ENCODE data around the gene GUCY2F.

Gene GUCY2F

DNA sequence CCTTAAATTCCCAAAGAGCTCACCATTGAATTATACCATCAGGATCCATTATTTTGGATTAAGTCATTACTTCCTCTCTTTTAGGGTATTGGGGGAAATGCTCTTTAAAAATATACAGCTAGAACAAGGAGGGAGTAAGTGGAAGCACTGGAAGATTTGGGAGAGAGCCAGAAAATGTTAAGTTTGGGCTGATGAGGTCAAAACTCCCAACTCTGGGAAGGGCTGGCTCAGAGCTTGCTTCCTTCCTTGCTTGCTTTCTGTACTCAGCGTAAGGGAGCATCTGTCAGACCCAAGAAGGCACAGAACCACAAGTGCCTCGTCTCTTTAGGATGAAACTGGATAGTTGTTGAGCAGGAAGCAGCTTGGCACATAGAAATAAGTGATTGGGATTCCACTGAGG, 138.2 kb downstream of the GUCY2F start:
- DNase-seq (ENCODE audit: low read depth in 2 of 2): no peak

DNA sequence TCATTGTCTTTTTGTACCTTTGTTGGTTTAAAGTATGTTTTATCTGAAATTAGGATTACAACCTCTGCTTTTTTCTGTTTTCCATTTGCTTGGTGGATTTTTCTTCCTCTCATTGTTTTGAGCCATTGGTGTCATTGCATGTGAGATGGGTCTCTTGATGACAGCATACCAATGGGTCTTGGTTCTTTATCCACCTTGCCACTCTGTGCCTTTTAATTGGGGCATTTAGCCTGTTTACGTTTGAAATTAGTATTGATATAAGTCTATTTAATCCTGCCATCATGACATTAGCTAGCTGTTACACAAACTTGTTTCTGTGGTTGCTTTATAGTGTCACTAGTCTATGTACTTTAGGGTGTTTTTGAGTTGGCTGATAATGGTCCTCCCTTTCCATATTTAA, 145.7 kb downstream of the GUCY2F start:
- no peak for DNase-seq (ENCODE audit: low read depth in 2 of 2)

- no peak for DNase-seq (ENCODE audit: low read depth in 2 of 2)
Observed at GRCh38 chrX:109327251-109327650, 154.6 kb downstream of the GUCY2F start.

Measured in activated CD4-positive, alpha-beta T cell treated with anti-CD3 and anti-CD28 coated beads for 24 hours (primary cell).